Superior temporal gyrus (tissue), 1 donor: Measurements from ENCODE around the gene LIN7A.
"Not testable (repeated sequence)": the region's sequence is repeated elsewhere in the genome, so short reads cannot be mapped to it uniquely, and the experiment has no call there.

Experiments used
- DNase-seq: peaks from one replicate; pipeline ENCODE4 v3.0.0-alpha.2; 2016; ENCODE audit errors: extremely low spot score

The LIN7A gene

DNA sequence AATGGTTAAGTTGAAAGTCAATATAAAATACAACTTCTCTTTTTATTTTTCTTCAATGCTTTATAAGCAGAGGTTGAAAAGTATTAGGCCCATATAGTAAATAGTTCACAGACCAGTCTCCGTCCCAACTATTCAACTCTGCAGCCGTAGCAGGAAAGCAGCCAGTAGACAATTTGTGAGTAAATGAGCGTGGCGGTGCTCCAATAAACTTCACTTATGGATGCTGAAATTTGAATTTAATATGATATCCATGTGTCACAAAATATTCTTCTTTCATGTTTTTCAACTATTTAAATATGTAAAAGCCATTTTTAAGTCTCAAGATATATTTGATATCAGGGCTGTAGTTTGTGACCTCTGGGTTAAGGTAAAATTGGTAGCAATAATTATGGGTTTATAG is 17.7 kb downstream of the LIN7A start:
- no peak for DNase-seq

DNA sequence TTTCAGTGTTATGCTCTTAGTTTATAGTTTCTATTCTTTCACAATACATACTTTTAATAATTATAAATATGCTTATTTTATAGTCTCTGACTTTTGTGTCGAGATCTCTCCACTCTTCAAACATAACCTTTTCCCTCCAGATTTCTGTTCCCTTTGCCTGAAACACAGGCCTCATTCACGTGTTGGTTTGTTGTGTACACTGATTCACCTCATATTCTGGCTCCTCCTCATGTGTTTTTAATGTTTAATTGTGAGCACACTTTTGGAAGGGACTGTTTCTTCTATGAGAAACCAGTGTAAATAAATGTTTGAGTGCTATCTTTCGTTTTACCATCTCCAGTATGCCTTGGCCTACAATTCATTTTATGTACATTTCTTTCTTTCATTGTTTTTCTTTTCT is 20.1 kb downstream of the LIN7A start:
- DNase-seq, result no peak

GRCh38 chr12:80912901-80913770 is 24.6 kb downstream of the LIN7A start:
- DNase-seq, result peak; percentile 30

- DNase-seq, result no peak
These were observed 28.4 kb downstream of the LIN7A start for GRCh38 chr12:80909370-80909769.

DNA sequence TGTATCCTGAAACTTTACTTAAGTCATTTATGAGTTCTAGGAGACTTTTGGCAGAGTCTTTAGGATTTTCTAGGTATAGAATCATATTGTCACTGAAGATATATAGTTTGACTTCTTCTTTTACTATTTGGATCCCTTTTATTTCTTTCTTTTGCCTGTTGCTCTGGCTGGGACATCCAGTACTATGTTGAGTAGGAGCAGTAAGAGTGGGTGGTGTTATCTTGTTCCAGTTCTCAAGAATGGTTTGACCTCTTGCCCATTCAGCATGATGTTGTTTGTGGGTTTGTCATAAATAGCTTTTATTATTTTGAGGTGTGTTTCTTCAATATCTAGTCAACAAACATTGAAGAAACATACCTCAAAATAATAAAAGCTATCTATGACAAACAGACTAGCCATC is 35.0 kb downstream of the LIN7A start:
- no peak for DNase-seq

- DNase-seq, result no peak
These were observed 36.1 kb downstream of the LIN7A start for GRCh38 chr12:80901661-80902060.

GRCh38 chr12:80895240-80895639 is 42.5 kb downstream of the LIN7A start:
- DNase-seq, result no peak

- no peak for DNase-seq
These were observed 43.6 kb downstream of the LIN7A start for GRCh38 chr12:80894179-80894578.

DNA sequence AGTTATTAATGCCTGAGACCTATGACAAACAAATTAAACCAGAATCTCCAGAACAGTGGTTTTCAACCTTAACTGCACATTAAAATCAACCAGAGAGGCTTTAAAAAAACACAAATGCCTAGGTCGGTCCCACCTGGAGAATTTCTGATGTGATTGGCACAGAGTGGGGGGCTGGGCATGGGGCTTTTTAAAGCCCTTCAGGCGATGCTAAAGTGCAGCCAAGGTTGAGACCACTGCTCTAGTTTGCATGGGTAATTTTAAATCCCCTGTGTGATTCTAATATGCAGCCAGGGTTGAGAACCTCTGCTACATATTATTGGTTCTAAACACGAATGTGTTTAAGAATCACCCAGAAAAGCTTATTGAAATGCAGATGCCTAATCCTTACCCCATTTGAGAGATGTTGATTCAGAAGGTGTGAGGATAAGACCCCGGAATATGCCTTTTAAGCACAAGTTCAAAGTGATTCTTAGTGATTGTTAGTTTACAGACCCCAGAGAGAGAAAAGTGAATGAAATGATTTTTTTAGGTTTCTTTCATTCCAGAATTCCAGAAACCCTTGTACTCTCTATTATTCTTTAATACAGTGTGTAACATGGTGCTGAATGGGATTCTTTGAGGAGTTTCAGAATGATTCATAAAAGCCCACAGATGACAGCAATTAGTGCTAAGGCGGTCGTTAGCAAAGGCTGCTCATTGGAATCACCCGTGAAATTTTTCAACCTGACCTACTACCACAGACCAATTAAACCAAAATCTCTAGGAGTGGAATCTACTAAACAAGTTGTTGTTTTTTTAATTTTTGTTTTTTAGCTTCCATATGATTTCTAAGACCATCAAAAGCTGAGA is 44.9 kb downstream of the LIN7A start:
- DNase-seq, result no peak

DNA sequence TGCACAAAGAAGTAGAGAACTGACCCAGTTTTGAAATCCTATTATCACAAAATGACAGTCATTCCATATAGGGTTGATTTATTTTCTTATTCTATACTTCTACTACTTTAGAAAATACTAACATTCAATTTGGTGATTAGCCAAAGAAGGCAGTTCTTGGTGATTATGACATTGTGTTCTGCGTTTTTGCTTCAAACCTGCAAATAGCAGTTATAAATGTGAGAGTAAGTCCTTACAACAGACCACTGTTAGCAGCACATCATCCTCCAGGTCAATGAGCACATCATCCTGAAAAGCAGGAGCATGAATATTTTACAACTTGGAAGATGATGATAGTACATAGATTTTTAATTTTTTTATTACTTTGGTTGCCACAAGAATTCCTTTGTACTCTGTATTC is 53.1 kb downstream of the LIN7A start:
- no peak for DNase-seq

- DNase-seq, result no peak
These were observed 56.6 kb downstream of the LIN7A start for GRCh38 chr12:80881106-80881505.

GRCh38 chr12:80878452-80878851 is 59.3 kb downstream of the LIN7A start:
- DNase-seq, result not testable (repeated sequence)

GRCh38 chr12:80877721-80878265 is 59.9 kb downstream of the LIN7A start:
- no peak for DNase-seq

- DNase-seq, result no peak
These were observed 65.7 kb downstream of the LIN7A start for GRCh38 chr12:80872053-80872452.

DNA sequence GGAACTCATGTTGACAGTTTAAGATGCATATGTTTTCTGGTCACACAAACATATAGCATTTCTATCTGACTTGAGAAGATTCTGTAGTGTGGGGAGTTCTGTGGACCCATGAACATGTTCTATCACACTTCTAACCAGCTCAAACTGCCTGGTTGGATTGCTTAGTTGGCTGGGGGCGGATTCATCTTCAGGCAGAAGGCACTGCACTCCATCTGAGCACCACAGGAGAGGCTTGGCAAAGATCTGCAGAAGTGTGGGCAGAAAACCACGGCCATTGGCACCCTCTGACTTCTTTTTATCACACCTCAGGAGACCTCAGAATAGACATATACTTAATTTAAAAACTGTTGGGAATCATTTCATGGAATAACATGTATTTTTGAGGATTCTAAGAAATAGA is 68.5 kb downstream of the LIN7A start:
- DNase-seq, result no peak

GRCh38 chr12:80868576-80868975 is 69.2 kb downstream of the LIN7A start:
- DNase-seq, result no peak

GRCh38 chr12:80867941-80868340 is 69.8 kb downstream of the LIN7A start:
- no peak for DNase-seq

DNA sequence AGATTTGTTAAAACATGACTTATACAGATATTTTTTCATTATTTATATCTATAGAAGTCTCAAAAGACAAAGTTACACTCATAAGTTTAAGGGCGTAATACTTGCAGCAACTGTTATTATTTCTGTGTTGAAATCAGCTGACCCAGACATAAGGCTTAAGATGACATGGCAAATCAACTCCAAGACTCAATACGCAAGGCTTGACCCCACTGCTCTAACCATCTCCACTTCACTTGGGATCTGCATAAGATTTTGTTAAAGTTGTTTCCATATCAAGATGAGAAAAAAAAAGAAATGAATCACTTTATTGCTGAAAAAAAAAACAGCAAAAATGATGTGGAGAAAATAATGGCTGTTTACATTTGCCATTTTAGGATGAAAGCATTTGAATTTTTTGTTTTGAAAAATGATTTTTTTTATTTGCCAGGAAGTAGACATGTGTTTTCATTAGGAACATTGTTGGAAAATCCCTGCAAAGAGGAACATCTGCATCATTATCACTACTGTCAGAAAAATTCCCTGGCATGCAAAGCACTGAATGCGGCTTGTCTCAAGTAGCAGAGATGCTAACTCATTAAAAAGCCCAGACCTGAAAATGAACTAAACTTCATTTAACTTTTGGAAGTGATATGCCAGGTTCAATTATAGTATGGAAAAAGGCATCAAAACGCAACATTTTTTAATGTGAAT is 73.5 kb downstream of the LIN7A start:
- DNase-seq, result no peak

GRCh38 chr12:80862531-80862930 is 75.2 kb downstream of the LIN7A start:
- no peak for DNase-seq

DNA sequence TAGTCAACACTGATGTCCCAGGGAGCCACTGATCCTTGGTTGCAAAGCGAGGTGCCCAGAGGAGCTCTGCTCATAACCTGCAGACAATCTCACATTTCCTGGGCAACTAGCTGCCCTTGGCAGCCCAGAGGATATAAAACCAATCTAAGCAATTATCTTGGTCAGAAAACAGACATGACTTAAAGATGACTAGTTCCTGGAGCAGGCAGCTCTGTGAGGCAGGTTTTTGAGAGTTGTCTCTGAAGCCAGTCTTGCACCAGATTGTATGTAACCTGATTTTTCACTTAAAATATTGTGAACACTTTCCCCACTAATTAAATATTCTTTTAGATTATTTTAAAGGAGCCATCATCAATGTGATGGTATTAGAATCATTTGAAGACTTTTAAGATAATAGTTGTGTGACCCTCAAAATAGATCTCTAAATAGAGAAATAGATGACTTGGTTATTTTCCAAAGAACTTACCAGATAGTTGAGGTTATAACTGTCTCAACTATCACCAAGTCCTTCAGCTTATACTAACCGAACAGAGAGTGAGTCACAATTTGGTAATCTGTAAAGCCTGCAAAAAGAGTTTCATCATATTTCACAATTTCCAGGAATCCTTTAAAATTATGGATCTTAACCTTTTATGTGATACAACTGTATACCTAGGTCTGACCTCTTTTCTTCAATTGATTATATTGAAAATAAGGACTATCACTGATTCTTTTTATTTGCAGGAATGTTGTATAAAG is 75.9 kb downstream of the LIN7A start:
- no peak for DNase-seq

GRCh38 chr12:80860928-80861327 is 76.8 kb downstream of the LIN7A start:
- no peak for DNase-seq
